ENCODE data around the gene EPS8L3. TPM values are rescaled to one million over a fixed set of nuclear protein-coding genes. Genes with fewer than 3 reads are reported as not detected.
A peak's percentile ranks its signal among the peaks of the same experiment; 100 is the strongest.
"Not testable (repeated sequence)": the region's sequence is repeated elsewhere in the genome, so short reads cannot be mapped to it uniquely, and the experiment has no call there.

The EPS8L3 gene
- total RNA-seq, 2 donors from 2014 or later, result 327 to 349 TPM

GRCh38 chr1:109757936-109758786, 5.6 kb downstream of the EPS8L3 start:
- ATAC-seq (no peak), DNase-seq (no peak)
- intact Hi-C loops (cut with DNase I, micrococcal nuclease), result no loop called here

GRCh38 chr1:109756848-109757521, 6.7 kb downstream of the EPS8L3 start:
- no peak for ATAC-seq
- intact Hi-C loops (cut with DNase I, micrococcal nuclease), result no loop called here
- no peak for DNase-seq

- ATAC-seq; DNase-seq; intact Hi-C loops (cut with DNase I, micrococcal nuclease): not testable (repeated sequence)
Observed at GRCh38 chr1:109756325-109756724, 7.4 kb downstream of the EPS8L3 start.

- DNase-seq, result no peak
- no peak for ATAC-seq
- intact Hi-C loops (cut with DNase I, micrococcal nuclease), result no loop called here
Observed at GRCh38 chr1:109754738-109755137, 9.0 kb downstream of the EPS8L3 start.

GRCh38 chr1:109751531-109752260, 12.0 kb downstream of the EPS8L3 start:
- no peak for DNase-seq
- intact Hi-C loops (cut with DNase I, micrococcal nuclease), result no loop called here
- peak; percentile 10 for ATAC-seq

GRCh38 chr1:109750920-109751319, 12.8 kb downstream of the EPS8L3 start:
- intact Hi-C loops (cut with DNase I, micrococcal nuclease), result no loop called here
- ATAC-seq, result peak; percentile 14
- DNase-seq, result no peak

GRCh38 chr1:109750241-109750882, 13.4 kb downstream of the EPS8L3 start:
- DNase-seq (no peak), ATAC-seq (peak; percentile 17)
- intact Hi-C loops (cut with DNase I, micrococcal nuclease), result no loop called here

- DNase-seq (no peak), ATAC-seq (peak; percentile 12)
- intact Hi-C loops (cut with DNase I, micrococcal nuclease), result no loop called here
Observed at GRCh38 chr1:109749221-109749620, 14.5 kb downstream of the EPS8L3 start.

- intact Hi-C loops (cut with DNase I, micrococcal nuclease); ATAC-seq; DNase-seq: not testable (repeated sequence)
Observed at GRCh38 chr1:109748311-109748710, 15.4 kb downstream of the EPS8L3 start.

- intact Hi-C loops (cut with DNase I, micrococcal nuclease), result no loop called here
- DNase-seq (no peak), ATAC-seq (peak; percentile 18)
Observed at GRCh38 chr1:109740615-109741373, 22.9 kb downstream of the EPS8L3 start, which contains the start of gene GSTM3. GSTM3 (minus strand) TSS chr1:109741038; CDS start chr1:109740287, 751 bp downstream.

GRCh38 chr1:109739738-109740614, 23.7 kb downstream of the EPS8L3 start:
- peak; percentile 96 for ATAC-seq
- peak; percentile 65 to 81 for DNase-seq
- intact Hi-C loops (cut with DNase I, micrococcal nuclease), result no loop called here

- DNase-seq, result no peak
- intact Hi-C loops (cut with DNase I, micrococcal nuclease), result no loop called here
- no peak for ATAC-seq
Observed at GRCh38 chr1:109733236-109733870, 30.4 kb downstream of the EPS8L3 start.

- intact Hi-C loops (cut with DNase I, micrococcal nuclease), result no loop called here
- DNase-seq (no peak), ATAC-seq (peak; percentile 47)
Observed at GRCh38 chr1:109732390-109732881, 31.3 kb downstream of the EPS8L3 start.

- intact Hi-C loops (cut with DNase I, micrococcal nuclease), result no loop called here
Observed at GRCh38 chr1:109730666-109731065, 33.1 kb downstream of the EPS8L3 start.

GRCh38 chr1:109728870-109729269, 34.9 kb downstream of the EPS8L3 start:
- DNase-seq (no peak), ATAC-seq (peak; percentile 64)
- intact Hi-C loops (cut with DNase I, micrococcal nuclease), result no loop called here

More at GRCh38 chr1:109730666-109731065, 33.1 kb downstream of the EPS8L3 start:
- DNase-seq, result no peak
- ATAC-seq, result no peak

GRCh38 chr1:109726728-109727373, 36.9 kb downstream of the EPS8L3 start:
- intact Hi-C loops (cut with DNase I, micrococcal nuclease), result no loop called here
- no peak for DNase-seq
- ATAC-seq, result no peak

Data from left colon (tissue), 2 donors.